ENCODE results near the gene ROCK2.

ROCK2 gene

DNA sequence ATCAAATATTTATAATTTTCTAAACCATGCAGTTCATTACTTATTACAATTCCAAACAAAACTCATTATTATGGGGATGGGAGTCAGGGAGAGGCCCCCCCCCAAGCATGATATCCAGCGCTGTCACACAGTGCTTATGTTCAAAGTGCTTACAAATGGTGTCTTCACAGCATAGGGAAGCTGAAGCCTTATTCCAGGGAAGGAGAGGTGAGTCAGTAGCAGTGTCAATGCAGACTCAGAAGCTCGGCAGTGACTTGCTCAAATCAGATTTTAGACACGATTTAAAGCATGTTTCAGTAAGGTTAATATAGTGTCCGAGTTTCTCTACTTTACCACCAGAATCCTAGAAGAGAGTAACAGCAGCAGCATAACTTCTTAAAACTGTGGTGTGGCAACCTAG is 164.5 kb downstream of the ROCK2 start:
- Histone ChIP-seq H3K4me2 (no peak overlapping the region), H3K9ac (no peak overlapping the region), H3K4me3 (IDR thresholded peaks at IDR 0.05; ENCODE audit: insufficient read depth, low read depth, low read length) (no peak overlapping the region), H3K36me3 (ENCODE audit: insufficient read depth) (no peaks in the 10 kb centered on the region), H2AFZ (ENCODE audit: low read depth) (no peak overlapping the region), H3K4me1 (ENCODE audit: low read depth, poor library complexity, severe bottlenecking) (peaks cover 8% of the 10 kb centered on the region), H3K27ac (no peak overlapping the region), H3K27me3 (ENCODE audit: insufficient read depth, low read depth) (no peaks in the 10 kb centered on the region), H3K79me2 (ENCODE audit: insufficient read depth, low read depth) (no peaks in the 10 kb centered on the region), H4K20me1 (ENCODE audit: insufficient read depth) (no peaks in the 10 kb centered on the region)
- TF ChIP-seq, protein P1, sequence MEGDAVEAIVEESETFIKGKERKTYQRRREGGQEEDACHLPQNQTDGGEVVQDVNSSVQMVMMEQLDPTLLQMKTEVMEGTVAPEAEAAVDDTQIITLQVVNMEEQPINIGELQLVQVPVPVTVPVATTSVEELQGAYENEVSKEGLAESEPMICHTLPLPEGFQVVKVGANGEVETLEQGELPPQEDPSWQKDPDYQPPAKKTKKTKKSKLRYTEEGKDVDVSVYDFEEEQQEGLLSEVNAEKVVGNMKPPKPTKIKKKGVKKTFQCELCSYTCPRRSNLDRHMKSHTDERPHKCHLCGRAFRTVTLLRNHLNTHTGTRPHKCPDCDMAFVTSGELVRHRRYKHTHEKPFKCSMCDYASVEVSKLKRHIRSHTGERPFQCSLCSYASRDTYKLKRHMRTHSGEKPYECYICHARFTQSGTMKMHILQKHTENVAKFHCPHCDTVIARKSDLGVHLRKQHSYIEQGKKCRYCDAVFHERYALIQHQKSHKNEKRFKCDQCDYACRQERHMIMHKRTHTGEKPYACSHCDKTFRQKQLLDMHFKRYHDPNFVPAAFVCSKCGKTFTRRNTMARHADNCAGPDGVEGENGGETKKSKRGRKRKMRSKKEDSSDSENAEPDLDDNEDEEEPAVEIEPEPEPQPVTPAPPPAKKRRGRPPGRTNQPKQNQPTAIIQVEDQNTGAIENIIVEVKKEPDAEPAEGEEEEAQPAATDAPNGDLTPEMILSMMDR (conservative IDR thresholded peaks at IDR 0.05; ENCODE audit: low read depth, low read length) = no peak

DNA sequence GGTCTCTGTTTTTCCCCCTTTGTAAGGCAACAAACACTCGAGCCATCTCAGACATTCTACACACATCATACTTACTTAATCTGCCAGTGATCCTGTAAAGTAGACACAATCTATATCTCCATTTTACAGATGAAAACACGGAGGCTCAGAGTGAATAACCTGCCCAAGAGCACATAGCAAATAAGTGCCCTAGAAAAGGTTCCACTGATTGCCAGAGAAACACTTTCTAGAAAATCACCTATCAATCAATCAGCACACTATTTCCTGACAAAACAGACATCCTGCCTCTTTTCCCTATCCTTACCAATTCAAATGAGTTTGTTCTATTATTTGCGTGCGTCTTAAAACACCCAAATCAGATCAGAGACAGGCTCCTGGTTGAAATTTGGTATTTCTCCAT is 165.2 kb downstream of the ROCK2 start:
- no peak overlapping the region for H2AFZ ChIP-seq (ENCODE audit: low read depth)
- no peak overlapping the region for H3K27ac ChIP-seq
- no peaks in the 10 kb centered on the region for H4K20me1 ChIP-seq (ENCODE audit: insufficient read depth)
- no peaks in the 10 kb centered on the region for H3K27me3 ChIP-seq (ENCODE audit: insufficient read depth, low read depth)
- H3K9ac ChIP-seq = no peak overlapping the region
- TF ChIP-seq, protein P1 (conservative IDR thresholded peaks at IDR 0.05; ENCODE audit: low read depth, low read length) = no peak
- peaks cover 8% of the 10 kb centered on the region for H3K4me1 ChIP-seq (ENCODE audit: low read depth, poor library complexity, severe bottlenecking)
- H3K79me2 ChIP-seq (ENCODE audit: insufficient read depth, low read depth) = no peaks in the 10 kb centered on the region
- H3K4me2 ChIP-seq = no peak overlapping the region
- H3K4me3 ChIP-seq (IDR thresholded peaks at IDR 0.05; ENCODE audit: insufficient read depth, low read depth, low read length) = no peak overlapping the region
- H3K36me3 ChIP-seq (ENCODE audit: insufficient read depth) = no peaks in the 10 kb centered on the region

DNA sequence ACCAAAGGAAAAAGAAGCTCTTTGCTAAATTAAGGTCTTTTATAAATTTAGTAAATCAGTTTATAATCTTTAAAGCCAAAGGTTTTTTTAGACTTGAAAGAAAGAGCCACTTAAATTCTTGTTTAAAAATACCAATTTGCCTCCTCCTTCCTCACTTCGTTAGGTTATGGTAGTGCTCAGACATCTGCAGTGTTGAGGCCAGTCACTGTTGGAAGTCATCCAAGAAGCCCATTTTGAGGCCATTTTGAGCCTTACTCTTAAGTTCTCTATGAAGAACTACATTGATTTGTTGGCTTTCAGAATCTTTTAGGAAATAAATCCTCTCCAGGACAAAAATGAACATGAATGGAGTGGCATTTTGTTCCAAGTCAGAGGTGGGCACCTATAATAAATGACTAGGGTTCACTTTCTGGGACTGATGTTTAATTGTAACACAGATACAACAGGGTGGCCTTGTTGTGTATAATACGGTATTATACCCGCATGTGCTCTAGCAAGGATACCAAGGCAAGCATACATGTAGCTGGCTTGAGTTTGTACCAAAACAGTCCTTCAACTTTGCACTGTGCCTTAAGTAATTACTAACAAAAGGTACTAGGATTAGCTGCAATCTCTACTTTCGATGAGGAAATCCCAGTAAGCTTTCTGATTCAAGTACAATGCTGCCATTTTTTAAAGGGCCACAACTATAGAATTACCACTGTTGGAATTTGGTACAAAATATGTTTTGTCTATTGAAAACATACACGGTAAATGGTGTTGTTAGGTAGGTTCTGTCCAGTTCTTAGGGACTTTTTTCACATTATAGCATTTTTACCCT is 166.4 kb downstream of the ROCK2 start:
- Histone ChIP-seq H3K36me3 (ENCODE audit: insufficient read depth) (no peaks in the 10 kb centered on the region), H3K79me2 (ENCODE audit: insufficient read depth, low read depth) (no peaks in the 10 kb centered on the region), H3K4me2 (no peak overlapping the region), H3K9ac (no peak overlapping the region), H3K27ac (no peak overlapping the region), H3K27me3 (ENCODE audit: insufficient read depth, low read depth) (no peaks in the 10 kb centered on the region), H3K4me3 (IDR thresholded peaks at IDR 0.05; ENCODE audit: insufficient read depth, low read depth, low read length) (no peak overlapping the region), H4K20me1 (ENCODE audit: insufficient read depth) (no peaks in the 10 kb centered on the region), H3K4me1 (ENCODE audit: low read depth, poor library complexity, severe bottlenecking) (peaks cover 8% of the 10 kb centered on the region), H2AFZ (ENCODE audit: low read depth) (no peak overlapping the region)
- TF ChIP-seq, protein P1 (conservative IDR thresholded peaks at IDR 0.05; ENCODE audit: low read depth, low read length) = no peak

DNA sequence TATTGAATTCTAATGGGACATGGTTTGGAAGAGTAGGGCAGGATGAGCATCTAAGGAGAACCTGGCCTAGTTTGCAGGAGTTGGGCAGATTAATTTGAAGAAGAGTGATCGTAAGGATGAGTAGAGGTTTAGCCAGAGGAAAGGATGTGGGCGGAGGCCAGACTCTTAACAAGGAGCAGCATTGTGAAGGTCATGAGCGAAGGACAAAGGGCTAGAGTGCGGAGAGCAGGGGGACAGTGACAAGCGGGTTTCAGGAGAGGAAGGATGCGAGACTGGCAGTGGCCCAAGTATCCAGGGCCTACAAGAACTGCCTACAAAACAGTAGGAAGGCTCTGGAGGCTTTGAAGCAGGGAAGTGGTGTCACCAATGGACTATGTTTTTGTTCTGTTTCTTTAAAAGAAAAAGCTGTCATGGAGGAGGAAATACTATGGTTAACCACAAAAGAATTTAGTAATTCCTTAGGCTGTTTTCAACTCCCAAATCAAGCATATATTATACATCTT is 169.1 kb downstream of the ROCK2 start:
- peaks cover 8% of the 10 kb centered on the region for H3K4me1 ChIP-seq (ENCODE audit: low read depth, poor library complexity, severe bottlenecking)

More for the DNA sequence above, 169.1 kb downstream of the ROCK2 start:
- Histone ChIP-seq H3K36me3 (ENCODE audit: insufficient read depth) (no peaks in the 10 kb centered on the region), H2AFZ (ENCODE audit: low read depth) (no peak overlapping the region), H3K4me2 (no peak overlapping the region), H3K4me3 (IDR thresholded peaks at IDR 0.05; ENCODE audit: insufficient read depth, low read depth, low read length) (no peak overlapping the region), H3K27me3 (ENCODE audit: insufficient read depth, low read depth) (no peaks in the 10 kb centered on the region), H4K20me1 (ENCODE audit: insufficient read depth) (no peaks in the 10 kb centered on the region), H3K27ac (no peak overlapping the region), H3K9ac (no peak overlapping the region), H3K79me2 (ENCODE audit: insufficient read depth, low read depth) (no peaks in the 10 kb centered on the region)
- TF ChIP-seq, protein P1 (conservative IDR thresholded peaks at IDR 0.05; ENCODE audit: low read depth, low read length) = no peak

All from KMS-11 (cell line).